H9 (cell line): Measurements from ENCODE around the gene FAM89B. TPM values are rescaled to one million over a fixed set of nuclear protein-coding genes. Genes with fewer than 3 reads are reported as not detected.

Experiments
- DNase-seq: peaks from one replicate; pipeline ENCODE4 v3.0.0-alpha.2; 2017
- H2AFZ ChIP-seq: one replicate; pipeline ENCODE4 v1.6.1; 2013; ENCODE audit warnings: mild to moderate bottlenecking, low read length, control low read depth, moderate library complexity
- H2AK5ac ChIP-seq: 2 replicates; pipeline ENCODE4 v1.6.1; 2013; ENCODE audit warnings: low read length, control low read depth, mixed read lengths; ENCODE audit not compliant: insufficient read length
- H2BK120ac ChIP-seq: one replicate; pipeline ENCODE4 v1.6.1; 2013; ENCODE audit warnings: low read depth, mild to moderate bottlenecking, low read length, control low read depth, inconsistent platforms; ENCODE audit not compliant: poor library complexity, severe bottlenecking
- H2BK12ac ChIP-seq: 2 replicates; pipeline ENCODE4 v1.6.1; 2013; ENCODE audit warnings: low read length, control low read depth, mixed read lengths, low read depth; ENCODE audit not compliant: insufficient read length
- H2BK15ac ChIP-seq: 2 replicates; pipeline ENCODE4 v1.6.1; 2013; ENCODE audit warnings: low read depth, low read length, control low read depth
- H2BK20ac ChIP-seq: one replicate; pipeline ENCODE4 v1.6.1; 2013; ENCODE audit warnings: low read depth, mild to moderate bottlenecking, low read length, control low read depth, inconsistent platforms; ENCODE audit not compliant: poor library complexity, severe bottlenecking
- H2BK5ac ChIP-seq: 2 replicates; pipeline ENCODE4 v1.6.1; 2013; ENCODE audit warnings: low read length, control low read depth, mixed read lengths; ENCODE audit not compliant: insufficient read length
- H3K14ac ChIP-seq: 2 replicates; pipeline ENCODE4 v1.6.1; 2013; ENCODE audit warnings: low read length, control low read depth; ENCODE audit not compliant: insufficient read depth
- H3K18ac ChIP-seq: 2 replicates; pipeline ENCODE4 v1.6.1; 2013; ENCODE audit warnings: low read depth, mild to moderate bottlenecking, mixed read lengths, low read length, control low read depth; ENCODE audit not compliant: insufficient read length
- H3K23ac ChIP-seq: 2 replicates; pipeline ENCODE4 v1.6.1; 2013; ENCODE audit warnings: low read length, control low read depth, mixed read lengths, low read depth; ENCODE audit not compliant: insufficient read length
- H3K23me2 ChIP-seq: 2 replicates; pipeline ENCODE4 v1.6.1; 2013; ENCODE audit warnings: low read depth, mild to moderate bottlenecking, mixed read lengths, low read length, control low read depth; ENCODE audit not compliant: insufficient read length, poor library complexity, severe bottlenecking
- H3K27ac ChIP-seq: 2 replicates; pipeline ENCODE4 v1.5.1; 2013; ENCODE audit warnings: low read length, control low read depth, mixed read lengths, low read depth; ENCODE audit not compliant: insufficient read length
- H3K27me3 ChIP-seq: 2 replicates; pipeline ENCODE4 v1.6.1; 2013; ENCODE audit warnings: low read length, control low read depth, inconsistent platforms; ENCODE audit not compliant: insufficient read depth
- H3K4ac ChIP-seq: 2 replicates; pipeline ENCODE4 v1.6.1; 2013; ENCODE audit warnings: low read depth, mild to moderate bottlenecking, control low read depth, inconsistent platforms, low read length, moderate library complexity
- H3K4me1 ChIP-seq: 2 replicates; pipeline ENCODE4 v1.6.1; 2013; ENCODE audit warnings: low read length, control low read depth, inconsistent platforms; ENCODE audit not compliant: insufficient read depth
- H3K4me2 ChIP-seq: 2 replicates; pipeline ENCODE4 v1.6.1; 2013; ENCODE audit warnings: low read length, control low read depth, mixed read lengths; ENCODE audit not compliant: insufficient read length, insufficient read depth
- H3K56ac ChIP-seq: 2 replicates; pipeline ENCODE4 v1.6.1; 2013; ENCODE audit warnings: low read depth, mild to moderate bottlenecking, mixed read lengths, low read length, control low read depth; ENCODE audit not compliant: insufficient read length
- H3K79me1 ChIP-seq: 2 replicates; pipeline ENCODE4 v1.6.1; 2013; ENCODE audit warnings: low read depth, mild to moderate bottlenecking, moderate library complexity, low read length, control low read depth, inconsistent platforms; ENCODE audit not compliant: insufficient read depth, poor library complexity, severe bottlenecking
- H3K79me2 ChIP-seq: 2 replicates; pipeline ENCODE4 v1.6.1; 2013; ENCODE audit warnings: low read length, control low read depth, inconsistent platforms; ENCODE audit not compliant: insufficient read depth
- H3K9ac ChIP-seq: 2 replicates; pipeline ENCODE4 v1.6.1; 2013; ENCODE audit warnings: low read length, control low read depth, mixed read lengths; ENCODE audit not compliant: insufficient read length; ENCODE audit errors: extremely low read depth
- H3K9me3 ChIP-seq: one replicate; pipeline ENCODE4 v1.6.1; 2013; ENCODE audit warnings: low read depth, low read length, inconsistent platforms; ENCODE audit not compliant: control insufficient read depth
- H3T11ph ChIP-seq: one replicate; pipeline ENCODE4 v1.6.1; 2013; ENCODE audit warnings: mild to moderate bottlenecking, low read length, control low read depth, inconsistent platforms
- H4K20me1 ChIP-seq: one replicate; pipeline ENCODE4 v1.6.1; 2013; ENCODE audit not compliant: control insufficient read depth, insufficient read length, insufficient read depth
- H4K5ac ChIP-seq: 2 replicates; pipeline ENCODE4 v1.6.1; 2013; ENCODE audit warnings: low read depth, mild to moderate bottlenecking, mixed read lengths, low read length, control low read depth; ENCODE audit not compliant: insufficient read length
- H4K8ac ChIP-seq: replicated peaks from 2 replicates; pipeline ENCODE4 v1.6.1; 2013; ENCODE audit warnings: low read length, control low read depth, mixed read lengths, low read depth; ENCODE audit not compliant: insufficient read length
- H4K91ac ChIP-seq: 2 replicates; pipeline ENCODE4 v1.6.1; 2013; ENCODE audit warnings: low read depth, mild to moderate bottlenecking, moderate library complexity, mixed read lengths, low read length, control low read depth; ENCODE audit not compliant: insufficient read length
- H3K27ac Mint-ChIP-seq, 3 experiments: 2 replicates in 2 of 3; 3 replicates in 1 of 3; pipeline ENCODE4 v1.8.0; 2020 to 2021; ENCODE audit warnings: mixed read lengths in 3 of 3, mild to moderate bottlenecking in 1 of 3, moderate library complexity in 1 of 3
- H3K27me3 Mint-ChIP-seq: 2 replicates; pipeline ENCODE4 v1.8.0; 2021; ENCODE audit warnings: low read depth, mild to moderate bottlenecking, moderate library complexity, mixed read lengths
- H3K36me3 Mint-ChIP-seq, 3 experiments: 2 replicates in 2 of 3; 3 replicates in 1 of 3; pipeline ENCODE4 v1.8.0; 2020 to 2021; ENCODE audit warnings: low read depth in 3 of 3, mixed read lengths in 3 of 3; ENCODE audit not compliant: insufficient read depth in 1 of 3
- H3K4me1 Mint-ChIP-seq, 2 experiments: 2 replicates each; pipeline ENCODE4 v1.8.0; 2020; ENCODE audit warnings: mixed read lengths in 2 of 2
- H3K4me3 Mint-ChIP-seq, 2 experiments: 2 replicates in 1 of 2; 3 replicates in 1 of 2; pipeline ENCODE4 v1.8.0; 2020 to 2021; ENCODE audit warnings: mild to moderate bottlenecking in 2 of 2, mixed read lengths in 2 of 2, moderate library complexity in 1 of 2
- H3K9me3 Mint-ChIP-seq, 2 experiments: 2 replicates in 1 of 2; 3 replicates in 1 of 2; pipeline ENCODE4 v1.8.0; 2020; ENCODE audit warnings: mild to moderate bottlenecking in 2 of 2, mixed read lengths in 2 of 2, moderate library complexity in 1 of 2
- WGBS: extraction: QIAGEN DNeasy Blood & Tissue Kit; methylation state at CpG from one replicate; pipeline ENCODE4 v1.1.7; 2013; ENCODE audit warnings: missing lambda C conversion rate, low lambda C conversion rate, mixed read lengths; ENCODE audit not compliant: insufficient read length; ENCODE audit errors: extremely low coverage; 5-methylcytosine and 5-hydroxymethylcytosine counted together
- total RNA-seq: library from RNA; stranded (reverse); gene quantifications from 2 replicates; pipeline ENCODE4 v1.2.1, GENCODE V29; 2021
- TF ChIP-seq, protein P1 (sequence below): fragments of 200-600 bp; sonication (generic); conservative IDR thresholded peaks from 3 replicates; pipeline ENCODE4 v1.8.0; 2021; ENCODE audit warnings: antibody characterized with exemption, mild to moderate bottlenecking

The FAM89B gene
- total RNA-seq, 1 experiment from 2014 or later, result 21.7 TPM

DNA sequence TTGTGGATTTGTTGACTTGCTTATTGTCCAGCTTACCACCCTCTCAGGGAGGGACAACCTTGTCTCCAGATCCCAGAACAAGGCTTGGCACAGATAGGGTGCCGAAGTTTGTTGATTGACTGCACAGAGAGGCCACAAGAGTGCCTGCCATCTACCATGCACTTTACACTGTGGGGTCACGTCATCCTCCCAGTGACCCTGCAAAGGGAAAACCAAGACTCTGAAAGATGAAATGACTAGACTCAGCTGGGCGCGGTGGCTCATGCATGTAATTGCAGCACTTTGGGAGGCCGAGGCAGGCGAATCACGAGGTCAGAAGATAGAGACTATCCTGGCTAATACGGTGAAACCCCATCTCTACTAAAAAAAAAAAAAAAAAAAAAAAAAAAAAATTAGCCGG, 9.6 kb upstream of the FAM89B start:
- WGBS, result no CpG with 5 or more reads among the region's 9 CpGs
- H4K91ac ChIP-seq, result no peak overlapping the region
- H2BK15ac ChIP-seq, result no peak overlapping the region
- no peak overlapping the region for H3K18ac ChIP-seq
- H2AK5ac ChIP-seq, result no peak overlapping the region
- H3K14ac ChIP-seq, result no peak overlapping the region
- H3K79me2 ChIP-seq, result no peaks in the 10 kb centered on the region
- no peaks in the 10 kb centered on the region for H3K9me3 ChIP-seq
- no peak overlapping the region for H3K4me2 ChIP-seq
- H2BK5ac ChIP-seq, result no peak overlapping the region
- Mint-ChIP-seq H3K27ac (no peak overlapping the region), H3K27me3 (peaks cover 21% of the 10 kb centered on the region), H3K9me3 (no peaks in the 10 kb centered on the region), H3K4me3 (no peak overlapping the region; a peak in 1 of 5 replicates), H3K36me3 (no peaks in the 10 kb centered on the region), H3K4me1 (peaks cover 22 to 34% of the 10 kb centered on the region in 2 experiments)
- H2AFZ ChIP-seq, result no peak overlapping the region
- no peak overlapping the region for H3K9ac ChIP-seq
- no peaks in the 10 kb centered on the region; the same call in 1 of the 2 replicates for H3K27me3 ChIP-seq
- DNase-seq, result no peak
- H4K8ac ChIP-seq, result no peak overlapping the region
- H3K23ac ChIP-seq, result no peak overlapping the region
- TF ChIP-seq, protein P1, sequence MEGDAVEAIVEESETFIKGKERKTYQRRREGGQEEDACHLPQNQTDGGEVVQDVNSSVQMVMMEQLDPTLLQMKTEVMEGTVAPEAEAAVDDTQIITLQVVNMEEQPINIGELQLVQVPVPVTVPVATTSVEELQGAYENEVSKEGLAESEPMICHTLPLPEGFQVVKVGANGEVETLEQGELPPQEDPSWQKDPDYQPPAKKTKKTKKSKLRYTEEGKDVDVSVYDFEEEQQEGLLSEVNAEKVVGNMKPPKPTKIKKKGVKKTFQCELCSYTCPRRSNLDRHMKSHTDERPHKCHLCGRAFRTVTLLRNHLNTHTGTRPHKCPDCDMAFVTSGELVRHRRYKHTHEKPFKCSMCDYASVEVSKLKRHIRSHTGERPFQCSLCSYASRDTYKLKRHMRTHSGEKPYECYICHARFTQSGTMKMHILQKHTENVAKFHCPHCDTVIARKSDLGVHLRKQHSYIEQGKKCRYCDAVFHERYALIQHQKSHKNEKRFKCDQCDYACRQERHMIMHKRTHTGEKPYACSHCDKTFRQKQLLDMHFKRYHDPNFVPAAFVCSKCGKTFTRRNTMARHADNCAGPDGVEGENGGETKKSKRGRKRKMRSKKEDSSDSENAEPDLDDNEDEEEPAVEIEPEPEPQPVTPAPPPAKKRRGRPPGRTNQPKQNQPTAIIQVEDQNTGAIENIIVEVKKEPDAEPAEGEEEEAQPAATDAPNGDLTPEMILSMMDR, result no peak
- H3K23me2 ChIP-seq, result no peaks in the 10 kb centered on the region
- H4K20me1 ChIP-seq, result no peaks in the 10 kb centered on the region
- H2BK20ac ChIP-seq, result no peak overlapping the region
- H3K56ac ChIP-seq, result no peak overlapping the region
- no peak overlapping the region for H3K27ac ChIP-seq
- H3T11ph ChIP-seq, result no peak overlapping the region
- H3K4ac ChIP-seq, result no peak overlapping the region
- H4K5ac ChIP-seq, result no peak overlapping the region
- no peak overlapping the region for H2BK12ac ChIP-seq
- H3K79me1 ChIP-seq, result no peaks in the 10 kb centered on the region
- no peak overlapping the region for H2BK120ac ChIP-seq
- peaks cover 3% of the 10 kb centered on the region; the same call in 1 of the 2 replicates for H3K4me1 ChIP-seq
